Superior temporal gyrus (tissue), 1 donor: ENCODE data around the gene MUCL1.

ENCODE experiments used
- DNase-seq: peaks from one replicate; pipeline ENCODE4 v3.0.0-alpha.2; 2016; ENCODE audit errors: extremely low spot score

MUCL1 gene

DNA sequence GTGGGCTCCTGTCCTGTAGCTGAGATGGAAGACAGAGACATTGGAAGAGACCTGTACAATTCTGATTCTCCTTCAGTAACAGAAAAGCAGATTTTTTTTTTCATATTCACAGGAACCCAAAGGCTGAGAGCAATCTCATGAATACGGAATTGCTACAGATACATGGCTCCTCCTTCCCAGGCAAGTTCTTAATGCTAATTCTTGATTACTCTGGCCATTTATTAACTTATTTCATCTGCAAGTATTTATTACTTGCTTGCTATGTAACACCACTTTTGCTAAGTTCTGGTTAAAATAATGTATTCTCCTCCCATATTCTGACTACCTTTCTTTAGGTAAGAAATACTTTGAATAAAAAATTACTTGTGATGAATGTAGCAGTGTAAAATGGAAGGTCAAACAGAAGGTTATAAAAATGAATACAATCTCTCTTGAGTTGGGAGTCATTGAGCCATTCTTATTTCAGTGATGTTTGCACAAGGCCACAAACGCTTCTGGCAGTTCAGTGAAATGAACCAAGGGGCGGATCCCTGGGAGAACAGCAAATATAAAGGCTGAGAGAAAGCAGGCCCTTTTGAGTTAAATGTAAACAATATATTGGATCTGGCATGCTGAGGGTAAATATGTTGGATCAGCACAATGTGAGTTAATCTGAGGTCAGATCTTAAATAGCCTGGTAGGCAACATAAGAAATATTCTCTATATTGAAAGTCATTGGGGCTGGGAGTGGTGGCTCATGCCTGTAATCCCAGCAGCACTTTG, 37.6 kb downstream of the MUCL1 start:
- DNase-seq = no peak
